ENCODE results near the gene DPP6.

The DPP6 gene

DNA sequence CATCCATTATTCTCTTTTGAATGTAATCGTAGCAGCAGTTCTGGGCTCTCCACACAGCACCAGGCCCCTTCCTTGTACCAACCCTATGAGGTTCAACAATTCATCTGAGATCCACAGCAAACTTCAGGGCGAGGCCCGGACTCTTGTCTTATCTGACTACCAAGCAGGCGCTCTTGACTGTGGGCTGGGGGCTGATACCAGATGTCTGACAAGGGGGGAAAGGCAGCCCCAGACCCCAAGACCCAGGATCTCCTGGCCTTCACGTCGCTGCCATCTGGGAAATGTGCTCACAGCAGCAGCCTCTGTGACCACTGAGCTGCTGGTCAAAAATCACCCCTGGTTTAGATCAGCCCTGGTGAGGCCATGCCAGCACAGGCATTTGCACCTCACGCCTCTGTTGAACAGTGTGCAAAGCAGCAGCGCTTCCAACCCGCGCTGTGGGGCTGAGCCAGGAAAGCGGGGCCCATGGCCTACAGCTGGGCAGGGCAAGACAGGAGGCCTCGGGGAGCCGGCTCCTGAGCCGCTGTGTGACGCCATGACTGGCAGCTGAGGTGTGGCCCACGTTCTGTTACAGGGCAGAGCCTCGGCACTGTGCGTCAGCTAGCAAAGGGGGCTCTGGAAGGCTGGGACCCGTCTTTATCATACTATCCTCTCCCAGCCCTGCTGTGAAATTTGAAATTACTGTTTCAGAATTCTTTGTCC lies 806.8 kb downstream of the DPP6 start:
- DNase-seq (ENCODE audit: low read depth in 2 of 2) = no peak

DNA sequence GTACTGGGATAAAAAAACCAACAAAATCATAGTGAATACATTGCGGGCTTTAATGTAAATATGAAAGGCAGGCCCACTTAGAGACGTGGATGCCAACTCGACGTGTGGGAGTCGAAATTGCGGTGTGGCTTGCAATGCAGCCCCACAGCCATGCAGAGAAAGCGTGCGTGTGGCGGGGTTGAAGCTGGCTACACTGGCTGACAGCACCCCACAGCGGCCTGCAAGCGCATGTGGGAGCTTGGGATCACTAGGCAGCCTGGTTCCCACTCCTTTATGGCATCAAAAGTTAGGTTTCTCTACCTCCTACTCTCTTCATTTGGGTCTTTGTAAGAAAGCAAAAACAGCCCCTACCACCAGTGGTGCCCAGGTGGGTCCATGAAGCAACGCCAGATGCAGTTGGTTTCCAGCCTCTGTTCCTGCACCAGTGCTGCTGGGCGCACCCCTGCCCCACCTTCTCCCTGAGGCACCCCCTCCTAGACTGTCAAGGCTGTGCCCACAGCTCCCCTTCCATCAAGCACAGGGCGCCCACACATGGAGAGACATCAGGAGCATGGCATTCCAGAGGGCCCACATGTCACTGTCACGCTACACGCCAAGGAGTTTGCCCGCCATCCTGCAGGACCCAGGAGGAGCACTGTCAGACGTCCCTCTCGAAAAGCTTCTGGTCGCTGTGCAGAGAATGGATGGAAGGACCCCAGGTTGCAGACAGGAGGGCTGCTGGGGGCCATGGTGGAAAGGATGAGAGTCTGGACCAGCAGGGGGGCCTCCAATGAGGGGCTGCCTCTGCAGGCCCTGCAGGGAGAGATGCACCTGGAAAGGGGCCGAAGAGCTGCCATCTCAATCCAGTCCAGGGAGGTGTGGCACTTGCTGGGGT lies 807.8 kb downstream of the DPP6 start:
- no peak for DNase-seq (ENCODE audit: low read depth in 2 of 2)

DNA sequence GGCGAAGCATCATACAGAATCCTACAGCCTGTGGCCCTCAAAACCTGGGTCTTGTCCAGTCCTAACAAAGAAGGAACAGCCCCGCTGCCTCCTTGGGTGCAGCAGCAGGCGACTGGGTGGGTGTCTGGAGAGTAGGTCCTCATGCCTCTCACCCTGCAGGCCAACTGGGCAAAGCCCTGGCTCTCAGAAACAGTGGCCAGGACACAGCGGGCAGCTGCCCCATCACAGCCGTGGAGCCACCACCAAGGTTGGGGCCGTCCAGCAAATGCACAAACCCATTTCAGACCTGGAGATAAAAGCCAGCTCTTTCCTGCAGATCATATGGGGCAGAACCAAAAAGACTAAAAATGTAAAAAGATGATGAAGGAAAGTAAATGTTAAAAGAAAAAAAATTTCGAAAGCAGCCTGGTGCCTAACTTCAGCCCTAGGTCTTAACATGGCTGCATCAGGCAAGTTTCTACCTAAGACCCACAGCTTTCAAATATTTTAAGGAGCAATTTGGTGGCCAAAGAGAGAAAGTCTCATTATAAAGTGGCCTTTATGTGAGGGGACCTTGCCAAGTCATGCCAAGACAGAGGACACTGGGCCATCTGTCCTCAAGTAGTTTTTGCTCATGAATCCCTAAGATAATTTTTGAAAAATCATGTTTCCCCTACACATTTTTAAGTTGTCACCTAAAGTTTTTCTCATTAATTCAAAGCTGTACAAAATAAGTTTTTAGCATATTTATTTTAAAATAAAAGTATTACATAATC lies 808.6 kb downstream of the DPP6 start:
- DNase-seq (ENCODE audit: low read depth in 2 of 2) = no peak

DNA sequence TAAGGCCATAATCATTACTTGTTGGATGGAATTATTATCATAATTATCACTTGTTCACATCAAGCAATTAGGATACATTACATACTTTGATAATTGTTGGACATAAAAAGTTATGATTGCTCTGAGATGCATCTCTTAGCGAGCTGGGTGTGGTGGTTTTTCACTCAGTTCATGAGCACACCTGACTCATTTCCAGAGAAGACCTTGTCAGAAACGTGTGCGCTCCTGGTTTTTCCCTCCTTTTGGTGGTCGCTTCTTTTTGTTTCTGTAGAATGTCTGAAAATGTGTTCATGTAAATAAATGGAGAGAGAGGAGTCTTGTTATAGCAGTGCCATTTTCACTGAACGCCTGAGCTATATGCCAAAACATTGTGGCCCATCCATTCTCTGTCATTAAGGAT lies 809.4 kb downstream of the DPP6 start:
- no peak for DNase-seq (ENCODE audit: low read depth in 2 of 2)

DNA sequence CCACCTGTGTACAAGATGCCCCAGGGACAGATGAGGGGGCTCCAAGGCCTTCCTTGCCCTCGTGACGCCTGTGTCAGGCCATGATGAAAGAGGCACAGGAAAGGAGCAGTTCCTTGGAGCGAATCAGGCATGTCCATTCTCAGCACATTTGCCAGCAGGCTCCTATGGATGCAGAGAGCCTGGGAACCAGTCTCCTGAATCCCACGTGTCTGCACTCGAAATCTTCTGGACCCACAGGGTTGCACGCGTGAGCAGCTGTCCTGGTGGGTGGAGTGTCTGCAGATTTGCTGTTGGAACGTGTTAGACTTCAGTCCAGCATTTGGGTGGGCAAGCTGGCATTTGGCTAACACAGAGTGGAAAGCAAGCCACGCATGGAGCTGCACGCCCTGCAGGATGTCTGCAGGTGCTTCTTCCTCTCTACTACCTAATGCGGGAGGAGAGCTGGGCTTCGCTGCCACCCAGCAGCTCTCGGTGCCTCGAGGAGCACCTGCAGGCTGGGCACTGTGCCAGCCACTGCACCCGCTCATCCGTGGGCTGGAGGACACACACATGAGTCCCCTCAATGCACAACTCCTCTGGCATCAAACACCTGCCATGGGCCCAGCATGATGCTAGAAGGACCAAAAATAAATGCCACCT lies 810.1 kb downstream of the DPP6 start:
- DNase-seq (ENCODE audit: low read depth in 2 of 2) = no peak

DNA sequence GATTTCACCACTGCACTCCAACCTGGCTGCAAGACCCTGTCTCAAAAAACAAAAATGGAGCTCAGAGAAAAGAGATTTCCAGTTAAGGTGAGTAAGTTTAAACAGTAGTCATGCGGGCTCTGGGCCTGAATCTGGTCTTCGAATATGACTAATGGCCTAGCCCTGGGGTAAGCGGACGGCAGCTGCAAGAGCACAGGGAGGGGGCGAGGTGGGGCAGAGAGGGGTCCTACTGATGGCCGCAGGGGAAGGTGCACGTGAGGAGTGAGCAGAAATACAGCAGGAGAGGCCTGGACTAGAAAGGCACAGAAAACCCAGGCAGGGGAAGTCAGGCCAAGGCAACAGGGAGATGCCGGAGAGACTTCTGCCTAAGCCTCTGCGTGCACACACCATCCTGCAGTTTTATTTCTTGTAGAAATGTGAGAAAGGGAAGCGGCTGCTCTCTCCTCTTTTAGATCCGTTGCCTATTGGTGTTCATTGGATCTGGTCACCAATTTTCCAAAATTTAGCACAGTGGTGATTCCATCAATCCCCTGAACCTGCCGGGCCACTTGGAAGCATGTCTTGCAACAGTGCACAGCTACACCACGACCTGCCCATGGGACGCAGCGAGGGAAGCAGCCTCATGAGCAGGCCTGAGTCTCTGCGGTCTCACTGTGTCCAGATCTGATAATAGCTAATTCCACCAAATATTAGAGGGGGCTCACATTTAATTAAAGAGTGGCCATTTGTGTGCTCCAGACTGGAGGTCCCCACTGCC lies 811.7 kb downstream of the DPP6 start:
- no peak for DNase-seq (ENCODE audit: low read depth in 2 of 2)

DNA sequence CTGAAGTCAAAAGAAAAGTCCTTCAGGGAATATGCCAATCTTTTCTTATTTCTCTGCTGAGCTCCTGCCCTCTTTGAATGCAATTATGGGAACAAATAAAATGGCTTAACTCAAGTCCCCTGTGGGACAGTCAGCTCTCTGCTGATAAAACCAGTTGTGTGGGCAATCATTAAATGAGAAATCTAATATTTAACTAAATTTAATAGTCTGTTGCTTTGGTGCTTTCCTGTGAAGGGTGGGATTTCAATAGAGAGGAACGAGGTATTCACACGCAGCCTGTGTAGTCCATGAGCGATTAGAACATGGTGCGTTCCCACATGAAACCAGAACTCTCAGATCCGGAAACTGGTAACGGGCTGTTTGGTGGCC lies 812.3 kb downstream of the DPP6 start:
- DNase-seq (ENCODE audit: low read depth in 2 of 2) = no peak

DNA sequence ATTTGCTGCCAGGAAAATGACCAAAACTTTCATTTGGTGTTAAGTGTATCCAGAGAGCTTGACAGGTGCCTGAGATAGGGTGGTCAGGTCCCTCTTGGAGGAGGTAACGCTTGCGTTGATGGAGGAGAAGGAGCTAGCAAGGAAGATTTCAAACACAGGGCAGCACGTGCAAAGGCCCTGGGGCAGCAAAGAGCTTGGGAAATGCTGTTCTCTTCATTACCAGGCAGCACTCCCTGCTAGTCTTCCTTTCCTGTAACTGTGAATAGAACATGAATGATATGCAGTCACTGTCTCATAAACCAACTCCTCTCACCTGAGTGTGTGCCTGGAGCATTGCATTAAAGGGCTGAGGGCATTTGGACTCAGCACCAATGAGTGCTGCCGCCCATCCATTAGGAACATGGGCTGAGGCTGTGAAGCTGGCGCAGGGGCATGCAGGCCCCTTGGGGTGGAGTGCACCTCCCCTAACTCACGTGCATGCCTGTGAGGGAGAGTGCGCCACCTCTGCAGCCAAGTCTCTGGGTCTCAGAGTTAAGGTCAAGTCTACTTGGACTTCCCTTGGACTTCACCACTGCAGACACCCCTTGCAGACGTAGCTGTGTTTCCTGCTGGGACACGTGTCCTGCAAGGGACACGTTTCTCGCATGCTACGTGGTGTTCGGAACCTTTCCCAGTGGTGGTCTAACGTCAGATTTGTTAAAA lies 813.9 kb downstream of the DPP6 start:
- no peak for DNase-seq (ENCODE audit: low read depth in 2 of 2)

DNA sequence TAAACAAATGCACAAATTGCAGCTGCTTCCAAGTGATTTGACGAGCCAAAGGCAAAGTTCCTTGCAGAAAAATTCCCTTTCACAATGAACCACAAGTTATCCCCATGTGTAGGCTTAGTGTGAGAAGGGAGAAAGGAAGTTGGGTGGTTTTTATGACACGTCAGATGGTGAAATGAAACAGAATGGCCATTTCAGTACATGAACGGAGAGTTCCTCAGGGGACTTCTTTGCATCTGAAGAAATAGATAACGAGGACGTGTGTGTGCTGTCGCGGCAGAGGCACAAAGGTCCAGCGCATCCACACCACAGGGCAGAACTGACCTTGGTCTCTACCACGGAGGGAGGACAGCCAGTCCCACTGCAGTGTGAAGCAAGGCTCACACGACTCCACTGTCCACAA lies 814.9 kb downstream of the DPP6 start:
- no peak for DNase-seq (ENCODE audit: low read depth in 2 of 2)

DNA sequence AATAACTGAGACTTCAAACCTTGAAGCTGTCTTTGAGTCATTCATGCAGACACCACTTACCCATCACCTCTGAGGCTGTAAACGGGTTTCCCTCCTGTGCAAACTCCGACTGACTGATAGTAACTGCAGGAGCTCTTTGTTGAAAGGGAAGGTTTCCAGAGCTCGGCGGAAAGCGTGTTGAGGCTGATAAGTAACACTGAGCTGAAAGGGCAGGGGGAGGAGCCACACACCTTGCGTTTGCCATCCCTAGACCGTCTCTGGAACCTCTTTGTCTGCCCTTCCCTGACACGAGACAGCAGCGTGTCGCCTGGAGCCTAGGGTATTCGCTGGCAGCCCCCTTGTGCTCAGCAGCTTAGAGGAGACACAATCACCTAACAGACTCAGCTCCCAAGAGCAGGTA lies 816.7 kb downstream of the DPP6 start:
- no peak for DNase-seq (ENCODE audit: low read depth in 2 of 2)

DNA sequence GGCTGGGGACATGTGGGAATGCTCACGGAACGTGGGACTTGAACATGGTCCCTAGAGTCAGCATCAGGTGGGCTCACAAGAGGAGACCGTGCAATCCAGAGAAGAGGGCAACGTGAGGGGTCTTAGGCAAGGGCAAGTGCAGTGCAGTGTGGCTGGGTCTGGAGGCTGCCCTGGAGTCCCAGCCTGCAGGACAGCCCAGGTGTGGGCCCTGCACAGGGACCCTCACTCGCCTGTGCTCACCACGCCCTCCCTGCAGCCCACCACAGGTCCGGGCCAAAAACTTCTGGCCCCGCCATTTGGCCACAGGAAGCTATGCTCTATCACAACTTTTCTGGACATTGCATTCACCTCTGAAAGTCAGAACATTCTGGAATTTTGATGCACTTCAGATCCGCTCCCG lies 817.2 kb downstream of the DPP6 start:
- DNase-seq (ENCODE audit: low read depth in 2 of 2) = no peak

DNA sequence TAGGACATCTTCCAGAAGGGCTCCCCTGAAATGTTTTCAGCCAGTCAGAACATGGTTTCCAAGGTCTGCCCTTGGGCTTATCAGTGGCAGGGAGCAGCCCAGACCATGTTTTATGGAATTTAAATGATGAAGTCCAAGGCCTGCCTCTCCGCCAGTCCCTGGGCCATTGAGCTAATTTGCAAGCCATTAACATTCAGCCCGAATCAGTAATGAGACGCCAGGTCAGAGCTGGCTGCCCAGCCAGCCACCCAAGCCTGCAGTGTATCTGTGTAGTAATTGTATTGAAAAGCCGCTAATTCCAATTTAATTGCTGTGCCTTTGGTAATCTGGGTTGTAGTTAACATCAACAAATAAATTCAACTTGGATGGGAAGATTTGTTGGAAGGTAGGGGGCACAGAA lies 819.3 kb downstream of the DPP6 start:
- no peak for DNase-seq (ENCODE audit: low read depth in 2 of 2)

DNA sequence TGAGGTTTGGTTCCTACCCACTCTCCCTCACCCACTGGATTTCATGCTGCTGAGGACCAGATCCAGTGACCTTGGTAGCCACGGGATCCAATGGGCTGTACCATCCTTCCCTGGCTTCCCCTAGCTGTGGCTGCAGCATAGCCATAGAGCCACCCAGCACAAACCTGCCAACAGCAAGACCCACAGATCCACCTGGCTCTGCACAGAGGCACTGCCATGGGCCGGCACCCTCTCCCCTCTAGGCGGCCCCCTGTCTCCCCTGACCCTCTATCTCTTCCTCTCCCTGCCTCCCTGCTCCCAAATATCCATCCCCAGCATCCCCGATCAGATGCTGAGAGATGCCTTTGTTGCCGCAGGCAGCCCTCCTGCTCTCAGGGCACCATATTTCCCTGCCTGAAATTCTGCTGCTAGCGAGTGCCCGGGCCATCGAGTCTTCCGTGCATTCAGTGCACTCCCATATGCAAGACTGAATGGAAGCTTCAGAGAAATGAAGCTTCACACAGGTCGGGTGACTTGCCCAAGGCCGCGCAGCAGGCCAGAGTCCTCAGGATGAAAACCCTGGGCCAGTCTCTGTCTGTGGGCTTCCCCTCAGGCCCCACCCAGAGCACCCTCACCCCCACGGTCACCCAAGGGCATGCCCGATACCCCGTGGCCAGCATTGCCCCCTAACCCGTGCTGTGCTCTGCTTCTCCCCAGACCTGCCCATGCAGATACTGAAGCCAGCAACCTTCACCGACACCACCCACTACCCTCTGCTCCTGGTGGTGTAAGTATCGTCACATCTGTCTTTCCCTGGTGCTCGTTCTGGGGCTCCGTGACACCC lies 819.9 kb downstream of the DPP6 start:
- DNase-seq (ENCODE audit: low read depth in 2 of 2) = no peak

DNA sequence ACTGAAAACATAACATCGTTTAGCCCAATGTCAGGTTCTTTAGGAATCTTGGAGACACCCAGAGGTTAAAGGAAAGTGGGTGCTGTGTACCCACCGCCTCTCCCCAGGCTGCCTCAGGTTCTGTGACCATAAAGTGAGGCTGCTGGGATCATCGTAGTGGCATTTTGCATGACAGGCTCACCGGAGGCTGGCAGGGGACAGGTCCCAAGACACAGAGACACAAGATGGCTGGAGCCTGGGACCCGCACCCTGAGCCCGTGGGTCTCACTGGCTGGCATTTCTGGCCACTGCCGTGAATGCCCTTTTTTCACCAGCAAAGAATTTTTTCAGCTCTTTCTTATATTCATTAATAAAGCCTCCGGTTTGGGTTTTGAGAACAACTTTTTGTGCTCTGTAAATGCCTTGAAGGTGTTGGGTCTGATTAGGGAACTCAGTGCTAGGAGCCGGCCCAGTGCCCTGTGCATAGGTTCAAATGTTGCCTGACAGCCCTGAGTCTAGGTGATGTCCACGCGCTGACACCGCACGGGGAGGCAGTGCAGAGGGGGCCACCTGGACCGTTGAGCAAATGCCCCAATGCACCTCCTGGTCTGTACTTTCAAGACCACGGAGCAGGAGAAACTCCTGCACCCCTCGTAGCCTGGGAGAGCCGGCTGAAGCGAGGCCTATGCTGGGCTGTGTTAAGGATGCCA lies 820.8 kb downstream of the DPP6 start:
- DNase-seq (ENCODE audit: low read depth in 2 of 2) = no peak

DNA sequence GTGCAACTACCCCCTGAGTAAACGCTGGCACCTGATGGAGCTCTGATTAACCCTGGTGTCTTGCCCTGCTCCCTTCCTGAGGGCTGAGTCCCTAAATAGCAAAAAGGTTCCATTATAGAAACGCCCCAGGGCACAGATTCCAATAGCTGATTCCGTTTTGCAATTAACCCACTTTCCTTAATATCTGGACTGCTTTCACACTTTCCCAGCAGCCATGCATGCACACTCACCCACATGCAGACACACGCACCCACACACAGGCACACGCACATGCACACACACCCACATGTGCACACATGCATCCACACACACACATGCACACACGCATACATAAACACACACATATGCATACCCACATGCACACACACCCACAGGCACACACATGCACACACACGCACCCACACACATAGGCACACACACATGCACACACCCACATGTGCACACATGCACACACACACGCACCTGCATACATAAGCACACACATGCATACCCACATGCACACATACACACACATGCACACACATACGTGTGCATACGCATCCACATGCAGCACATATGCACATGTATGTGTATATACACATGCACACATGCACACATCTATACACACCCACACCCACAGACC lies 821.4 kb downstream of the DPP6 start:
- DNase-seq (ENCODE audit: low read depth in 2 of 2) = no peak

DNA sequence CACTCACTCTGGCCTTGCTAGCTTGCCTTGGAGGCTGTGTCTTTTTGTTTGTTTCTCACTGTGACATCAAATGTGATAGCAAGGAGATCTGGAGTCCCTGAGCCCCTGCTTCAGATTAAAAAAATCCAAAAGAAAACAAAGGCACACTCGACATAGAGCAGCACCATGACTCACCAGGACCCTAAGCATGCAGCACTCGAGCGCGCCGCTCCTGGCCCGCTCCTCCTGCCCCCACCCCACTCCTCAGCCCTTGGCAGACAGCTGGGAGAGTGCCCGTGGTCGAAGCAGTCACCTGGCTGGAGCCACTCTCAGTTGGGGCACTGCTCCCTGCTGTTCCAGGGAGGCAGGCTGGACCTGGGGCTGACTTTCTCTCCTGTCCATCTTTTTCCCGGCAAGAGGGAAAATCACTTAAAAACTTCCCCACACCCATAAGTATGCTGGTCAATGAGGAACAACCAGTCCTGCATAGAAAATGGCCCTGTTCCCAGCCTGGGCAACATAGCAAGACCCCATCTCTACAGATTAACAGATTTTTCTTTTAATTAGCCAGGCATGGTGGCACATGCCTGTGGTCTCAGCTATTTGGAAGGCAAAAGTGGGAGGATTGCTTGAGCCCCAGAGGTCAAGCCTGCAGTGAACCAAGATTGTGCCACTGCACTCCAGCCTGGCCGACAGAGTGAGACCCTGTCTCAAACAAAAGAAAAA lies 822.4 kb downstream of the DPP6 start:
- no peak for DNase-seq (ENCODE audit: low read depth in 2 of 2)

DNA sequence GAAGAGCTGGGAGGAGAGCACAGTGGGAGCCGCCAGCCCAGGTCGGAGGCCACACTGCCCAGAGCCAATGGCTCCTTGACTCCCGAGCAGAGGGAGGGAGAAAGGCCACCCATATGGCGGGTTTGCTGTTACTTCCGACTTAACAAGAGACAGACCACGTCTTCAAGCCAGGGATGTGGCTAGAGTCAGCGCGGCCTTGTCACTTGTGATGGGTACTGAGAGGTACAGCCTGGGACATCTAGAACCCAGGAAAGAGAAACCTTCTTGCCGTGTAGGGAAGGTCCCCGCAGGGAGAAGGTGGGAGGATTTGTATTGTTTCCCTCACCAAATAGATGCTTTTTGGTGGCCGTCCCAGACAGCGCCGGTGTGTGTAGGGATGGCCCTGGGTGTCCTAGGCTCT lies 823.1 kb downstream of the DPP6 start:
- no peak for DNase-seq (ENCODE audit: low read depth in 2 of 2)

DNA sequence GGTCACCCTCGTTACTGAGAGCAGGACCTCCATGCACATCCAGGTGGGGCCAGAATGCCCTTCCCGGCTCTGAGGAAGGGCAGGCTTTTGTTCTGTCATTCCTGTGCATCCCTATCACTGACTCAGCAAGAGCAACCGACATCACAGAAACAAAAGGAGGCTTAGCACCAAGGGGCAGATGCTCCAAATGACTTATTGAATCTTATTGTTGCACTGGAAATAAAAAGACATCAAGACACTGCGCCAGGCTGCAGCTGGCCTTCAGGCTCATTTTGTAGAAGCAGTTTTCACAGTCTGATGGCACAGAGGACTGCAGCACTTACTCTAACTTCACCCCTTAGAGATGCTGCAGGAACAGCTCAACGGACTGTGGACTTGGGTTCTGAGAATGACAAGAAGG lies 824.3 kb downstream of the DPP6 start:
- DNase-seq (ENCODE audit: low read depth in 2 of 2) = no peak
